Measurements from ENCODE around the gene APMAP.

Gene APMAP

GRCh38 chr20:24915440-24915839, 77.1 kb downstream of the APMAP start:
- TF ChIP-seq CTCF (IDR thresholded peaks at IDR 0.05; ENCODE audit: low read depth, low read length), result no peak
- no peaks in the 10 kb centered on the region for H3K27me3 ChIP-seq (ENCODE audit: insufficient read depth, low read depth, severe bottlenecking)
- H3K36me3 ChIP-seq, result no peaks in the 10 kb centered on the region
- no peak overlapping the region for H3K27ac ChIP-seq
- no peak overlapping the region for H3K4me3 ChIP-seq (ENCODE audit: low read depth, low read length)
- DNase-seq, result no peak
- H3K9me3 ChIP-seq (ENCODE audit: severe bottlenecking), result no peaks in the 10 kb centered on the region

GRCh38 chr20:24914388-24915241, 77.9 kb downstream of the APMAP start:
- no peaks in the 10 kb centered on the region for H3K36me3 ChIP-seq
- no peaks in the 10 kb centered on the region for H3K9me3 ChIP-seq (ENCODE audit: severe bottlenecking)
- H3K27ac ChIP-seq, result no peak overlapping the region
- no peak overlapping the region for H3K4me3 ChIP-seq (ENCODE audit: low read depth, low read length)
- H3K27me3 ChIP-seq (ENCODE audit: insufficient read depth, low read depth, severe bottlenecking), result no peaks in the 10 kb centered on the region
- DNase-seq, result no peak
- no peak for TF ChIP-seq CTCF (IDR thresholded peaks at IDR 0.05; ENCODE audit: low read depth, low read length)

GRCh38 chr20:24913076-24913628, 79.4 kb downstream of the APMAP start:
- H3K4me3 ChIP-seq (ENCODE audit: low read depth, low read length), result no peak overlapping the region
- no peaks in the 10 kb centered on the region for H3K36me3 ChIP-seq
- no peaks in the 10 kb centered on the region for H3K9me3 ChIP-seq (ENCODE audit: severe bottlenecking)
- no peak for DNase-seq
- no peak overlapping the region for H3K27ac ChIP-seq
- no peak for TF ChIP-seq CTCF (IDR thresholded peaks at IDR 0.05; ENCODE audit: low read depth, low read length)
- H3K27me3 ChIP-seq (ENCODE audit: insufficient read depth, low read depth, severe bottlenecking), result no peaks in the 10 kb centered on the region

Data from WERI-Rb-1 (cell line).